ENCODE data around the gene RAP1A. TPM values are rescaled to one million over a fixed set of nuclear protein-coding genes. Genes with fewer than 3 reads are reported as not detected.
"Not testable (repeated sequence)": the region's sequence is repeated elsewhere in the genome, so short reads cannot be mapped to it uniquely, and the experiment has no call there.

Gene RAP1A
- total RNA-seq, 4 donors from 2014 or later: 34.0 to 87.2 (median 57.7) TPM

- Histone ChIP-seq H3K36me3 (no peaks in the 10 kb centered on the region), H3K4me3 (no peak overlapping the region), H3K9me3 (no peaks in the 10 kb centered on the region), H3K27me3 (no peaks in the 10 kb centered on the region), H3K27ac (peak overlapping the region; percentile 26 to 75 (median 59)), H3K4me1 (peaks cover 0 to 33% (median 8%) of the 10 kb centered on the region in 4 donors)
- intact Hi-C loops (cut with DNase I; ENCODE audit: low total_unique reads): no loop called here
- no peak for TF ChIP-seq POLR2A (IDR thresholded peaks at IDR 0.05)
- TF ChIP-seq POLR2AphosphoS5 (IDR thresholded peaks at IDR 0.05): no peak
- in situ Hi-C loops (cut with MboI; ENCODE audit: low pct_ligation_motif_present in 1 of 4, low pct_unique_long_range_greater_than_20kb in 1 of 4, low sequenced_read_pairs in 3 of 4): loop anchor here in 1 of 4 donors (25.0 kb wide), 1 partner anchor 393 kb away; the partner anchor contains the start of gene DENND2D
- DNase-seq: no peak
Observed at GRCh38 chr1:111605576-111605975, 14.0 kb upstream of the RAP1A start.

GRCh38 chr1:111606457-111607215 lies 13.0 kb upstream of the RAP1A start:
- intact Hi-C loops (cut with DNase I; ENCODE audit: low total_unique reads); H3K4me3 ChIP-seq; H3K27me3 ChIP-seq; H3K9me3 ChIP-seq; H3K36me3 ChIP-seq; DNase-seq: not testable (repeated sequence)
- H3K27ac ChIP-seq: peak overlapping the region in 3 of 4 donors; percentile 47 to 75 (median 71)
- 60 to 67% methylated on average over 2 to 6 of the region's 8 CpGs for WGBS, 2 donors (ENCODE audit: low coverage in 1 of 2)
- peaks cover 0 to 37% (median 10%) of the 10 kb centered on the region in 4 donors for H3K4me1 ChIP-seq
- in situ Hi-C loops (cut with MboI; ENCODE audit: low pct_ligation_motif_present in 1 of 4, low pct_unique_long_range_greater_than_20kb in 1 of 4, low sequenced_read_pairs in 3 of 4): loop anchor here in 1 of 4 donors (25.0 kb wide), 1 partner anchor 394 kb away; the partner anchor contains the start of gene DENND2D

- H3K4me3 ChIP-seq; H3K27me3 ChIP-seq; DNase-seq; H3K36me3 ChIP-seq; H3K9me3 ChIP-seq; intact Hi-C loops (cut with DNase I; ENCODE audit: low total_unique reads): not testable (repeated sequence)
- Histone ChIP-seq H3K4me1 (peaks cover 0 to 30% (median 13%) of the 10 kb centered on the region in 4 donors), H3K27ac (peak overlapping the region in 3 of 4 donors; percentile 36 to 63 (median 43))
- in situ Hi-C loops (cut with MboI; ENCODE audit: low pct_ligation_motif_present in 1 of 4, low pct_unique_long_range_greater_than_20kb in 1 of 4, low sequenced_read_pairs in 3 of 4): loop anchor here in 1 of 4 donors (25.0 kb wide), 1 partner anchor 396 kb away; the partner anchor contains the start of gene DENND2D
- WGBS, 2 donors (ENCODE audit: low coverage in 1 of 2): 97% methylated on average over 7 to 21 of the region's 24 CpGs
Observed at GRCh38 chr1:111608528-111608927, 11.1 kb upstream of the RAP1A start.

GRCh38 chr1:111611986-111612385 lies 7.6 kb upstream of the RAP1A start:
- intact Hi-C loops (cut with DNase I; ENCODE audit: low total_unique reads): no loop called here
- 61 to 70% methylated on average over 2 of the region's 2 CpGs for WGBS, 2 donors (ENCODE audit: low coverage in 1 of 2)
- H3K36me3 ChIP-seq: no peaks in the 10 kb centered on the region
- peak overlapping the region in 2 of 4 donors; percentile 43 to 63 for H3K27ac ChIP-seq
- TF ChIP-seq EP300 (IDR thresholded peaks at IDR 0.05; ENCODE audit: low read depth): no peak
- TF ChIP-seq POLR2A (IDR thresholded peaks at IDR 0.05): no peak
- no peak for TF ChIP-seq POLR2AphosphoS5 (IDR thresholded peaks at IDR 0.05)
- no peak for TF ChIP-seq CTCF (IDR thresholded peaks at IDR 0.05)
- no peak for DNase-seq
- peaks cover 0 to 16% (median 5%) of the 10 kb centered on the region in 4 donors for H3K4me1 ChIP-seq
- no peaks in the 10 kb centered on the region for H3K27me3 ChIP-seq
- no peak overlapping the region for H3K4me3 ChIP-seq
- in situ Hi-C loops (cut with MboI; ENCODE audit: low pct_ligation_motif_present in 1 of 4, low pct_unique_long_range_greater_than_20kb in 1 of 4, low sequenced_read_pairs in 3 of 4): loop anchor here in 1 of 4 donors (25.0 kb wide), 1 partner anchor 400 kb away; the partner anchor contains the start of gene DENND2D
- H3K9me3 ChIP-seq: no peaks in the 10 kb centered on the region

GRCh38 chr1:111615870-111616715 lies 3.5 kb upstream of the RAP1A start:
- WGBS, 2 donors (ENCODE audit: low coverage in 1 of 2): 57 to 62% methylated on average over 3 of the region's 3 CpGs
- H3K27ac ChIP-seq: peak overlapping the region in 1 of 4 donors; percentile 18
- DNase-seq: no peak
- in situ Hi-C loops (cut with MboI; ENCODE audit: low pct_ligation_motif_present in 1 of 4, low pct_unique_long_range_greater_than_20kb in 1 of 4, low sequenced_read_pairs in 3 of 4): loop anchor here in 1 of 4 donors (25.0 kb wide), 1 partner anchor 404 kb away; the partner anchor contains the start of gene DENND2D
- intact Hi-C loops (cut with DNase I; ENCODE audit: low total_unique reads): no loop called here
- peaks cover 2 to 24% (median 10%) of the 10 kb centered on the region in 4 donors for H3K4me1 ChIP-seq
- H3K36me3 ChIP-seq: no peaks in the 10 kb centered on the region
- no peaks in the 10 kb centered on the region for H3K9me3 ChIP-seq
- TF ChIP-seq EP300 (IDR thresholded peaks at IDR 0.05; ENCODE audit: low read depth): no peak
- no peak for TF ChIP-seq CTCF (IDR thresholded peaks at IDR 0.05)
- no peak for TF ChIP-seq POLR2A (IDR thresholded peaks at IDR 0.05)
- no peak for TF ChIP-seq POLR2AphosphoS5 (IDR thresholded peaks at IDR 0.05)
- H3K27me3 ChIP-seq: no peaks in the 10 kb centered on the region
- H3K4me3 ChIP-seq: no peak overlapping the region

Data from transverse colon (tissue), 4 donors.